Fibroblast of pulmonary artery (primary cell): ENCODE results near the gene CKAP2.
"Not testable (repeated sequence)": the region's sequence is repeated elsewhere in the genome, so short reads cannot be mapped to it uniquely, and the experiment has no call there.

ENCODE experiments used
- DNase-seq: peaks from one replicate; pipeline ENCODE4 v3.0.0-alpha.2; 2010; ENCODE audit warnings: low read depth
- H3K4me3 ChIP-seq: replicated peaks from 2 replicates; pipeline ENCODE4 v1.5.1; 2011; ENCODE audit warnings: low read depth, mild to moderate bottlenecking, control low read depth, low read length, moderate library complexity

Gene CKAP2

DNA sequence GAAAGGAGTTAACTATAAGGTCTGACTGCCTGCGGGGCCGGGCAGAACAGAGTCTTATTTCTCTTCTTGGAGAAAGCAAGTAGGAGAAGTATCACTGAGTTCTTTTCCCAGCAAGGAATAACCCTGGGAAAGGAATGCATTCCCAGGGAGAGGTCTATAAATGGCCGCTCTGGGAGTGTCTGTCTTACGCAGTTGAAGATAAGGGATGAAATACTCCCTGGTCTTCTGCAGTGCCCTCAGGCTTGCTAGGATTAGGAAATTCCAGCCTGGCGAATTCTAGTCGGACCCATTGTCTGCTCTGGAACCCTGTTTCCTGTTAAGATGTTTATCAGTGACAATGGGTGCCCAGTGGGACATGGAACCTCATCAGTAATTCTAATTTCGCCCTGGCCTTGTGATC, 47.0 kb downstream of the CKAP2 start:
- DNase-seq, H3K4me3 ChIP-seq: not testable (repeated sequence)

DNA sequence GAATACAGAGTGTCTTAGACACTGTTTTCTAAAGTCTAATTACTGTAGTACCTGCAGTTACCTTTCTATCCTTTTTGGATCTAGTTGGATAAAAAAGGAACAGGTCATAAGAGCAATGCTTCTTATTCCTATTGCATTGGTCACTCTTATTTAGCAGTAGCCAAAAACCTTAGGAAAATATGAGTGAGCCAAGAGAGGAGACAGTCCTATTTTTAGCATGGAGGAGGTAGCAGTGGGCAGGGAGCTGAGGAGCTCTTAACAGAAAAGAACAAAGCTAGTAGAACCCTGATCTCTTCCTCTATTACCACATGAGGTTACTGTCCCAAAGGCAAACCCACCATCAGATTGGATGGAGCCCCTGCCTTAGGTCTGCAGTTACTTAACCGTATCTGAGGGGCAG, 50.6 kb downstream of the CKAP2 start:
- not testable (repeated sequence) for DNase-seq, H3K4me3 ChIP-seq

DNA sequence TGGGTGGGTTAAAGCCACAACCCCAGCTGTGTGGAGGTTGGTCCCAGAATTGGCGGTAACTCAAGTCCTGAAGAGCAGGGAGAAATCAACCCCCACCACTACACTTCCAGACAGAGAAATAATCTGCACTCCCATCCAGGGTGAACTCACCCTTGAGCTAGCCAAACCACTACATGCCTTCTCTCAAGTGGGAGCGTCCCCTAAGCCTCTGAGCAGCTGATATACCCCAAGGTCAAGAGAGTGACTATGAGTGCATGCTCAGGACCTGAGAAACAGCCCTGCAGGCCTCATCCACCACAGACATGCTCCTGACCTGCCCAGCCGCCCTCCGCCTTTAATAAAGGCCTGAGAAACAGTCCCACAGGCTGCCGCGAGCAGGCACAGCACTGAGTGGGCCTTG, 54.3 kb downstream of the CKAP2 start:
- not testable (repeated sequence) for H3K4me3 ChIP-seq, DNase-seq

DNA sequence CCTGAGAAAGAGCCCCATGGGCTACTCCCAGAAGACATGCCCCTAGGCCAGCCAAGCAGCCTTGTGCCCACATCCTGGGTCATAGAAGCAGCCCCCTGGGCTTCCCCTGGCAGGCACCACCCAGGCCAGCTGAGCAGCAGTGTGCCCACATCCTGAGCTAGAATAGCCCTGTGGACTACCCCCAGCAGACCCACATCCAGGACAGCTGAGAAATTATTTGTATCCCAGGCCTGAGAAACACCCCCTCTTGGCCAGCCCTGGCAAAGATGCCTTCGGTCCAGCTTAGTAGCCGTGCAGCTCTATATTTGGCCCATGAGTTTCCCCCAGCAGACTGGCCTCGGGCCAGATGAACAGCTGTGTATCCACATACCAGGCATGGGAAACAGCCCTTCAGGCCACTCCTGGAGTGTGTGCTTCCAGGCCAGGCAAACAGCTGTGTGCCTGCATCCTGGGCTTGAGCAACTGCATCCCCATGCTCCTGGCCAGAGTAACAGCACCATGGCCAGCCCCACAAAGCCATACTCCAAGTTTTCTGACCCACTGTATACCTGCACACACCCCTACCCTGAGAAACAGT, 55.0 kb downstream of the CKAP2 start:
- not testable (repeated sequence) for DNase-seq, H3K4me3 ChIP-seq

DNA sequence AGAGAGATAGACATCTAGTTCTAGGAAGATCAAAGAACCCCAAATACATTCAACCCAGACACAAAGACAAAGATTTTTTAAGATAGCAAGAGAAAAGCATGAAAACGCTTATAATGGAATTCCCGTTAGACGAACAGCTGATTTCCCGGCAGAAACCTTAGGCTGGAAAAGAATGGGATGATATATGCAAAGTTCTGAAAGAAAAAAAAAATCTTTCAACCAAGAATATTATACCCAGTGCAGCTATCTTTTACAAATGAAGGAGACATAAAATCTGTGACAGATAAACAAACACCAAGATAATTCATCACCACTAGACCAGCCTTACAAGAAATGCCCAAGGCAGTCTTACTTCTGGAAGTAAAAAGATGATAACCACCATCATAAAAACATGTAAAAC, 56.3 kb downstream of the CKAP2 start:
- H3K4me3 ChIP-seq, DNase-seq: not testable (repeated sequence)

DNA sequence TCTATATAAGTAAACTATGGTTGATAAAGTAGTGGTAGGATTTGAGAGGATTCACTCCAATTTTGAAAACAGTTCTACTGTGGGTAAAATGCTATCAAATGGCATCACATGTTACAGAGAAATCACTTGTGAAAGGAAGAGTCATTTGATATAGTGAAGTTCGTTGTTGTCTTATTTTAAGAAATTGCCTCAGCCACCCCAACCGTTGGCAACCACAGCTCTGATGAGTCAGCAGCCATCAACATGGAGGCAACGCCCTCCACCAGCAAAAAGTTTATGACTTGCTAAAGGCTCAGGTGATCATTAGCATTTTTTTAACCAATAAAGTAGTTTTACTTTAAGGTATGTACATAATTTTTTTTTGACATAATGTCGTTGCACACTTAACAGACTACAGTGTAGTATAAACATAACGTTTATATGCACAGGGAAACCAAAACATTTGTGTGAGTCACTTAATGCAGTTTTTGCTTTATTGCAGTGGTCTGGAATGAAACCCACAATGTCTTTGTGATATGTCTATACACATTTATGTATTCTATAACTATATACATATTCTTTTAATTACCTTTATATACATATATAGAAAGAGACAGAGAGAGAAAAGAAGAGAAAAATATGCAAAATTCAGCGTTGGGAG, 58.8 kb downstream of the CKAP2 start:
- not testable (repeated sequence) for DNase-seq, H3K4me3 ChIP-seq

DNA sequence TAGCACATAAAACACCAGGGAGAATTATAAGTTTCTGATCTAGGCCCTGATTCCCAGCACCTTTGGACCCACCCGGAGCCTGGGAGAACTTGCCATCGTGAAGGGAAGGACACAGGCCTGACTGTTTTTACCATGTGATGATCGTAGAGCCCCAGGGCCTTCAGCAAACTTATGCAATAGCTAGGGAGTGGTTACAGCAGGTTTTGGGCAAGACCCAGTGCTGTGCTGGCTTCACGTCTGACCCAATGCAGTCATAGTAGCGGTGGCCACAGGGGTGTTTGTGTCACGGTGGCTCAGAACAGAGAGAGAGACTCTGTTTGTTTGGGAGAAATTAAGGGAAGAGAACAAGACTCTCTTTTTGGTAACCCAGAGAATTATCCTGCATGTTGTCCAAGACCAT, 68.0 kb downstream of the CKAP2 start:
- not testable (repeated sequence) for DNase-seq

More for the DNA sequence above, 68.0 kb downstream of the CKAP2 start:
- H3K4me3 ChIP-seq = not testable (repeated sequence)
